Measurements from ENCODE around the gene ALG12. TPM values are rescaled to one million over a fixed set of nuclear protein-coding genes. Genes with fewer than 3 reads are reported as not detected.

Gene ALG12
- total and polyA plus RNA-seq, 2 of the 13 experiments (the other 11 are each of a cell fraction or from before 2014, with no cell fraction given) = 7.8 to 15.8 TPM

DNA sequence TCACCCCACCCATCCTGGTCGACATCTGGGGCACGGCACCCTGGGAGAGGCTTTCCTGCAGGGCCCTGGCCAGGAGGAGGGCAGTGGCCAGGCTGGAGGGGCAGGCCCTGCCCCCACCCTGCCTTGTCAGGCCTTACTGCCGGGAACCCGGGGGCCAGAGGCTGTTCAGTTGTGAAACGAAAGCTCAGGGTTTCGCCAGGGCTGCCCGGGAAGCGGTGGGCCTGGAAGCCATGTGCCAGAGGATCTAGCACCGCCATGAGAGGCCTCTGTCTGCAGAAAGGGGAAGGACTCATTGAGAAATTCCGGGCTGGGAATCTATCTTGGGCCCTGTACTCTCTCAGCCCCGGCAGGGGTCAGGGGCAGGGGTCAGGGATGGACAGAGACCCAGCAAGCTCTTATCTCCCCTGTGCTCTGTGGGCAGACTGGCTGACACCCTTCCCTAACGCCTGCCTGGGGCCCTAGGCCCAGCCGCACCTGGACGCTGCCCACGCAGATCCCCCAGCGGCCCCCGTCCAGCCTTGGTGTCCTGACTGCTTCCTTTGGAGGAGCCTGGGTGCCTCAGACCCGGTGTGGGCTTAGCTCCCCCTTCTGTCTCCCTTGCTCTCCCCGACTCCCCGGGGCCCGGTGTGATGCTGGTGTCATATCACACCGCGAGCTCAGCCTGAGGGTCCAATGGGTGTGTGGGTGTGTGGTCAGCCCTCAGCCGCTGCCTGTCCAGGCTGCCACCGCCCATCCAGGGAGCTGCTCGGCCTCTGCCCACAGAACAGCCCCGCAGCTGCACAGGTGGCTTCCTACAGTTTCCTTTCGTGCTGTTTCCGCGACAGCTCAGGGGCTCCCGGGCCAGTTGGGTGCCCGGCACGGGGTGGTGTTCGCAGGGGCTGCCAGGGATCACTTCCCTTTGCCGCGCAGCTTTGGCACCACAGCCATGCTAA is 48.8 kb upstream of the ALG12 start (continued):
- TF ChIP-seq ZBTB1 (CRISPR knock-in tag; IDR thresholded peaks at IDR 0.05; ENCODE audit: borderline replicate concordance) (no peak), ZNF788 (CRISPR knock-in tag; IDR thresholded peaks at IDR 0.05; ENCODE audit: borderline replicate concordance) (0 out of 2 replicates have a peak, but pooled peaks have one; percentile 15), ZNF546 (CRISPR knock-in tag; conservative IDR thresholded peaks at IDR 0.05) (no peak), ZNF550 (CRISPR knock-in tag; IDR thresholded peaks at IDR 0.05; ENCODE audit: borderline replicate concordance) (0 out of 2 replicates have a peak, but pooled peaks have one; percentile 41), CEBPG (CRISPR knock-in tag; IDR thresholded peaks at IDR 0.05) (peak; percentile 48), MTF2 (CRISPR knock-in tag; IDR thresholded peaks at IDR 0.05; ENCODE audit: borderline replicate concordance) (no peak), AGO1 (IDR thresholded peaks at IDR 0.05; ENCODE audit: low read depth, low read length, poor library complexity, severe bottlenecking) (peak; percentile 21), ZNF44 (CRISPR knock-in tag; IDR thresholded peaks at IDR 0.05) (no peak), NFE2L1 (CRISPR knock-in tag; IDR thresholded peaks at IDR 0.05; ENCODE audit: borderline replicate concordance) (no peak), KDM3A (CRISPR knock-in tag; IDR thresholded peaks at IDR 0.05; ENCODE audit: low read depth) (no peak), RFX5 (IDR thresholded peaks at IDR 0.05; ENCODE audit: low read depth, low read length) (no peak), ESRRA (CRISPR knock-in tag; IDR thresholded peaks at IDR 0.05; ENCODE audit: low read depth) (0 out of 2 replicates have a peak, but pooled peaks have one; percentile 32), GATA4 (IDR thresholded peaks at IDR 0.05; ENCODE audit: borderline replicate concordance, low read depth) (0 out of 2 replicates have a peak, but pooled peaks have one; percentile 23)
- TF ChIP-seq, protein P1, sequence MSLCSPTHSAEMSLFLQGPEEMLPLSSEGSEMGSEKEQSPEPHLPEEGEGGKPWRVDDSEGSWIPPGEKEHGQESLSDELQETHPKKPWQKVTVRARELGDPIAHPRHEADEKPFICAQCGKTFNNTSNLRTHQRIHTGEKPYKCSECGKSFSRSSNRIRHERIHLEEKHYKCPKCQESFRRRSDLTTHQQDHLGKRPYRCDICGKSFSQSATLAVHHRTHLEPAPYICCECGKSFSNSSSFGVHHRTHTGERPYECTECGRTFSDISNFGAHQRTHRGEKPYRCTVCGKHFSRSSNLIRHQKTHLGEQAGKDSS (CRISPR knock-in tag; IDR thresholded peaks at IDR 0.05; ENCODE audit: borderline replicate concordance, low read depth) = 0 out of 2 replicates have a peak, but pooled peaks have one; percentile 13
- TF ChIP-seq, protein P2, sequence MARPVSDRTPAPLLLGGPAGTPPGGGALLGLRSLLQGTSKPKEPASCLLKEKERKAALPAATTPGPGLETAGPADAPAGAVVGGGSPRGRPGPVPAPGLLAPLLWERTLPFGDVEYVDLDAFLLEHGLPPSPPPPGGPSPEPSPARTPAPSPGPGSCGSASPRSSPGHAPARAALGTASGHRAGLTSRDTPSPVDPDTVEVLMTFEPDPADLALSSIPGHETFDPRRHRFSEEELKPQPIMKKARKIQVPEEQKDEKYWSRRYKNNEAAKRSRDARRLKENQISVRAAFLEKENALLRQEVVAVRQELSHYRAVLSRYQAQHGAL (CRISPR knock-in tag; IDR thresholded peaks at IDR 0.05; ENCODE audit: not compliant biosample characterization) = no peak
- TF ChIP-seq, protein P3, sequence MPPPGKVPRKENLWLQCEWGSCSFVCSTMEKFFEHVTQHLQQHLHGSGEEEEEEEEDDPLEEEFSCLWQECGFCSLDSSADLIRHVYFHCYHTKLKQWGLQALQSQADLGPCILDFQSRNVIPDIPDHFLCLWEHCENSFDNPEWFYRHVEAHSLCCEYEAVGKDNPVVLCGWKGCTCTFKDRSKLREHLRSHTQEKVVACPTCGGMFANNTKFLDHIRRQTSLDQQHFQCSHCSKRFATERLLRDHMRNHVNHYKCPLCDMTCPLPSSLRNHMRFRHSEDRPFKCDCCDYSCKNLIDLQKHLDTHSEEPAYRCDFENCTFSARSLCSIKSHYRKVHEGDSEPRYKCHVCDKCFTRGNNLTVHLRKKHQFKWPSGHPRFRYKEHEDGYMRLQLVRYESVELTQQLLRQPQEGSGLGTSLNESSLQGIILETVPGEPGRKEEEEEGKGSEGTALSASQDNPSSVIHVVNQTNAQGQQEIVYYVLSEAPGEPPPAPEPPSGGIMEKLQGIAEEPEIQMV (CRISPR knock-in tag; IDR thresholded peaks at IDR 0.05; ENCODE audit: low read depth) = peak; percentile 27; the same call in 1 of the 2 replicates
- TF ChIP-seq, protein P4, sequence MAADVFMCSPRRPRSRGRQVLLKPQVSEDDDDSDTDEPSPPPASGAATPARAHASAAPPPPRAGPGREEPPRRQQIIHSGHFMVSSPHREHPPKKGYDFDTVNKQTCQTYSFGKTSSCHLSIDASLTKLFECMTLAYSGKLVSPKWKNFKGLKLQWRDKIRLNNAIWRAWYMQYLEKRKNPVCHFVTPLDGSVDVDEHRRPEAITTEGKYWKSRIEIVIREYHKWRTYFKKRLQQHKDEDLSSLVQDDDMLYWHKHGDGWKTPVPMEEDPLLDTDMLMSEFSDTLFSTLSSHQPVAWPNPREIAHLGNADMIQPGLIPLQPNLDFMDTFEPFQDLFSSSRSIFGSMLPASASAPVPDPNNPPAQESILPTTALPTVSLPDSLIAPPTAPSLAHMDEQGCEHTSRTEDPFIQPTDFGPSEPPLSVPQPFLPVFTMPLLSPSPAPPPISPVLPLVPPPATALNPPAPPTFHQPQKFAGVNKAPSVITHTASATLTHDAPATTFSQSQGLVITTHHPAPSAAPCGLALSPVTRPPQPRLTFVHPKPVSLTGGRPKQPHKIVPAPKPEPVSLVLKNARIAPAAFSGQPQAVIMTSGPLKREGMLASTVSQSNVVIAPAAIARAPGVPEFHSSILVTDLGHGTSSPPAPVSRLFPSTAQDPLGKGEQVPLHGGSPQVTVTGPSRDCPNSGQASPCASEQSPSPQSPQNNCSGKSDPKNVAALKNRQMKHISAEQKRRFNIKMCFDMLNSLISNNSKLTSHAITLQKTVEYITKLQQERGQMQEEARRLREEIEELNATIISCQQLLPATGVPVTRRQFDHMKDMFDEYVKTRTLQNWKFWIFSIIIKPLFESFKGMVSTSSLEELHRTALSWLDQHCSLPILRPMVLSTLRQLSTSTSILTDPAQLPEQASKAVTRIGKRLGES (CRISPR knock-in tag; IDR thresholded peaks at IDR 0.05; ENCODE audit: borderline replicate concordance) = no peak
- TF ChIP-seq, protein P5, sequence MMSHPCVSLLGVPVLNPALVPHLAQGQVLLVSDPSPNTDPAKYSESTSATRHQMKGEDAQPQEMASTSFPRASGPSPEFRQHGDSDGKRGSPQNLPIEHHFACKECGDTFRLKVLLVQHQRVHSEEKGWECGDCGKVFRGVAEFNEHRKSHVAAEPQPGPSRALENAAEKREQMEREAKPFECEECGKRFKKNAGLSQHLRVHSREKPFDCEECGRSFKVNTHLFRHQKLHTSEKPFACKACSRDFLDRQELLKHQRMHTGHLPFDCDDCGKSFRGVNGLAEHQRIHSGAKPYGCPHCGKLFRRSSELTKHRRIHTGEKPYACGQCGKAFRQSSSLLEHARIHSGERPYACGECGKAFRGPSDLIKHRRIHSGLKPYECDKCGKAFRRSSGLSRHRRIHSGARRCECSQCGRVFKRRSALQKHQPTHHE (CRISPR knock-in tag; IDR thresholded peaks at IDR 0.05; ENCODE audit: borderline replicate concordance) = 0 out of 2 replicates have a peak, but pooled peaks have one; percentile 29
